H9 (cell line): Measurements from ENCODE around the gene ZNF451. TPM values are rescaled to one million over a fixed set of nuclear protein-coding genes. Genes with fewer than 3 reads are reported as not detected.

Experiments used
- DNase-seq: peaks from one replicate; pipeline ENCODE4 v3.0.0-alpha.2; 2017
- H2AFZ ChIP-seq: one replicate; pipeline ENCODE4 v1.6.1; 2013; ENCODE audit warnings: mild to moderate bottlenecking, low read length, control low read depth, moderate library complexity
- H2AK5ac ChIP-seq: 2 replicates; pipeline ENCODE4 v1.6.1; 2013; ENCODE audit warnings: low read length, control low read depth, mixed read lengths; ENCODE audit not compliant: insufficient read length
- H2BK120ac ChIP-seq: one replicate; pipeline ENCODE4 v1.6.1; 2013; ENCODE audit warnings: low read depth, mild to moderate bottlenecking, low read length, control low read depth, inconsistent platforms; ENCODE audit not compliant: poor library complexity, severe bottlenecking
- H2BK12ac ChIP-seq: 2 replicates; pipeline ENCODE4 v1.6.1; 2013; ENCODE audit warnings: low read length, control low read depth, mixed read lengths, low read depth; ENCODE audit not compliant: insufficient read length
- H2BK15ac ChIP-seq: 2 replicates; pipeline ENCODE4 v1.6.1; 2013; ENCODE audit warnings: low read depth, low read length, control low read depth
- H2BK20ac ChIP-seq: one replicate; pipeline ENCODE4 v1.6.1; 2013; ENCODE audit warnings: low read depth, mild to moderate bottlenecking, low read length, control low read depth, inconsistent platforms; ENCODE audit not compliant: poor library complexity, severe bottlenecking
- H2BK5ac ChIP-seq: 2 replicates; pipeline ENCODE4 v1.6.1; 2013; ENCODE audit warnings: low read length, control low read depth, mixed read lengths; ENCODE audit not compliant: insufficient read length
- H3K14ac ChIP-seq: 2 replicates; pipeline ENCODE4 v1.6.1; 2013; ENCODE audit warnings: low read length, control low read depth; ENCODE audit not compliant: insufficient read depth
- H3K18ac ChIP-seq: 2 replicates; pipeline ENCODE4 v1.6.1; 2013; ENCODE audit warnings: low read depth, mild to moderate bottlenecking, mixed read lengths, low read length, control low read depth; ENCODE audit not compliant: insufficient read length
- H3K23ac ChIP-seq: 2 replicates; pipeline ENCODE4 v1.6.1; 2013; ENCODE audit warnings: low read length, control low read depth, mixed read lengths, low read depth; ENCODE audit not compliant: insufficient read length
- H3K23me2 ChIP-seq: 2 replicates; pipeline ENCODE4 v1.6.1; 2013; ENCODE audit warnings: low read depth, mild to moderate bottlenecking, mixed read lengths, low read length, control low read depth; ENCODE audit not compliant: insufficient read length, poor library complexity, severe bottlenecking
- H3K27ac ChIP-seq: 2 replicates; pipeline ENCODE4 v1.5.1; 2013; ENCODE audit warnings: low read length, control low read depth, mixed read lengths, low read depth; ENCODE audit not compliant: insufficient read length
- H3K27me3 ChIP-seq: 2 replicates; pipeline ENCODE4 v1.6.1; 2013; ENCODE audit warnings: low read length, control low read depth, inconsistent platforms; ENCODE audit not compliant: insufficient read depth
- H3K4ac ChIP-seq: 2 replicates; pipeline ENCODE4 v1.6.1; 2013; ENCODE audit warnings: low read depth, mild to moderate bottlenecking, control low read depth, inconsistent platforms, low read length, moderate library complexity
- H3K4me1 ChIP-seq: 2 replicates; pipeline ENCODE4 v1.6.1; 2013; ENCODE audit warnings: low read length, control low read depth, inconsistent platforms; ENCODE audit not compliant: insufficient read depth
- H3K4me2 ChIP-seq: 2 replicates; pipeline ENCODE4 v1.6.1; 2013; ENCODE audit warnings: low read length, control low read depth, mixed read lengths; ENCODE audit not compliant: insufficient read length, insufficient read depth
- H3K56ac ChIP-seq: 2 replicates; pipeline ENCODE4 v1.6.1; 2013; ENCODE audit warnings: low read depth, mild to moderate bottlenecking, mixed read lengths, low read length, control low read depth; ENCODE audit not compliant: insufficient read length
- H3K79me1 ChIP-seq: 2 replicates; pipeline ENCODE4 v1.6.1; 2013; ENCODE audit warnings: low read depth, mild to moderate bottlenecking, moderate library complexity, low read length, control low read depth, inconsistent platforms; ENCODE audit not compliant: insufficient read depth, poor library complexity, severe bottlenecking
- H3K79me2 ChIP-seq: 2 replicates; pipeline ENCODE4 v1.6.1; 2013; ENCODE audit warnings: low read length, control low read depth, inconsistent platforms; ENCODE audit not compliant: insufficient read depth
- H3K9ac ChIP-seq: 2 replicates; pipeline ENCODE4 v1.6.1; 2013; ENCODE audit warnings: low read length, control low read depth, mixed read lengths; ENCODE audit not compliant: insufficient read length; ENCODE audit errors: extremely low read depth
- H3K9me3 ChIP-seq: one replicate; pipeline ENCODE4 v1.6.1; 2013; ENCODE audit warnings: low read depth, low read length, inconsistent platforms; ENCODE audit not compliant: control insufficient read depth
- H3T11ph ChIP-seq: one replicate; pipeline ENCODE4 v1.6.1; 2013; ENCODE audit warnings: mild to moderate bottlenecking, low read length, control low read depth, inconsistent platforms
- H4K20me1 ChIP-seq: one replicate; pipeline ENCODE4 v1.6.1; 2013; ENCODE audit not compliant: control insufficient read depth, insufficient read length, insufficient read depth
- H4K5ac ChIP-seq: 2 replicates; pipeline ENCODE4 v1.6.1; 2013; ENCODE audit warnings: low read depth, mild to moderate bottlenecking, mixed read lengths, low read length, control low read depth; ENCODE audit not compliant: insufficient read length
- H4K8ac ChIP-seq: replicated peaks from 2 replicates; pipeline ENCODE4 v1.6.1; 2013; ENCODE audit warnings: low read length, control low read depth, mixed read lengths, low read depth; ENCODE audit not compliant: insufficient read length
- H4K91ac ChIP-seq: 2 replicates; pipeline ENCODE4 v1.6.1; 2013; ENCODE audit warnings: low read depth, mild to moderate bottlenecking, moderate library complexity, mixed read lengths, low read length, control low read depth; ENCODE audit not compliant: insufficient read length
- H3K27ac Mint-ChIP-seq, 3 experiments: 2 replicates in 2 of 3; 3 replicates in 1 of 3; pipeline ENCODE4 v1.8.0; 2020 to 2021; ENCODE audit warnings: mixed read lengths in 3 of 3, mild to moderate bottlenecking in 1 of 3, moderate library complexity in 1 of 3
- H3K27me3 Mint-ChIP-seq: 2 replicates; pipeline ENCODE4 v1.8.0; 2021; ENCODE audit warnings: low read depth, mild to moderate bottlenecking, moderate library complexity, mixed read lengths
- H3K36me3 Mint-ChIP-seq, 3 experiments: 2 replicates in 2 of 3; 3 replicates in 1 of 3; pipeline ENCODE4 v1.8.0; 2020 to 2021; ENCODE audit warnings: low read depth in 3 of 3, mixed read lengths in 3 of 3; ENCODE audit not compliant: insufficient read depth in 1 of 3
- H3K4me1 Mint-ChIP-seq, 2 experiments: 2 replicates each; pipeline ENCODE4 v1.8.0; 2020; ENCODE audit warnings: mixed read lengths in 2 of 2
- H3K4me3 Mint-ChIP-seq, 2 experiments: 2 replicates in 1 of 2; 3 replicates in 1 of 2; pipeline ENCODE4 v1.8.0; 2020 to 2021; ENCODE audit warnings: mild to moderate bottlenecking in 2 of 2, mixed read lengths in 2 of 2, moderate library complexity in 1 of 2
- H3K9me3 Mint-ChIP-seq, 2 experiments: 2 replicates in 1 of 2; 3 replicates in 1 of 2; pipeline ENCODE4 v1.8.0; 2020; ENCODE audit warnings: mild to moderate bottlenecking in 2 of 2, mixed read lengths in 2 of 2, moderate library complexity in 1 of 2
- WGBS: extraction: QIAGEN DNeasy Blood & Tissue Kit; methylation state at CpG from one replicate; pipeline ENCODE4 v1.1.7; 2013; ENCODE audit warnings: missing lambda C conversion rate, low lambda C conversion rate, mixed read lengths; ENCODE audit not compliant: insufficient read length; ENCODE audit errors: extremely low coverage; 5-methylcytosine and 5-hydroxymethylcytosine counted together
- total RNA-seq: library from RNA; stranded (reverse); gene quantifications from 2 replicates; pipeline ENCODE4 v1.2.1, GENCODE V29; 2021
- TF ChIP-seq, protein P1 (sequence below): fragments of 200-600 bp; sonication (generic); conservative IDR thresholded peaks from 3 replicates; pipeline ENCODE4 v1.8.0; 2021; ENCODE audit warnings: antibody characterized with exemption, mild to moderate bottlenecking

ZNF451 gene
- total RNA-seq, 1 experiment from 2014 or later: 71.2 TPM

- no peak overlapping the region for H2AK5ac ChIP-seq
- H2BK12ac ChIP-seq: no peak overlapping the region
- H3K23ac ChIP-seq: no peak overlapping the region
- Mint-ChIP-seq H3K27me3 (peaks cover 2% of the 10 kb centered on the region; the same call in 1 of the 2 replicates), H3K4me3 (no peak overlapping the region), H3K27ac (no peak overlapping the region), H3K9me3 (0 out of 5 replicates have a peak, but pooled peaks cover 0 to 3% of the 10 kb centered on the region in 2 experiments), H3K36me3 (peaks cover 8 to 15% (median 12%) of the 10 kb centered on the region in 3 experiments; a peak in 6 of 7 replicates), H3K4me1 (peaks cover 22 to 28% of the 10 kb centered on the region in 2 experiments)
- no peak overlapping the region for H2BK15ac ChIP-seq
- H3K4me1 ChIP-seq: peaks cover 9% of the 10 kb centered on the region; the same call in 1 of the 2 replicates
- TF ChIP-seq, protein P1, sequence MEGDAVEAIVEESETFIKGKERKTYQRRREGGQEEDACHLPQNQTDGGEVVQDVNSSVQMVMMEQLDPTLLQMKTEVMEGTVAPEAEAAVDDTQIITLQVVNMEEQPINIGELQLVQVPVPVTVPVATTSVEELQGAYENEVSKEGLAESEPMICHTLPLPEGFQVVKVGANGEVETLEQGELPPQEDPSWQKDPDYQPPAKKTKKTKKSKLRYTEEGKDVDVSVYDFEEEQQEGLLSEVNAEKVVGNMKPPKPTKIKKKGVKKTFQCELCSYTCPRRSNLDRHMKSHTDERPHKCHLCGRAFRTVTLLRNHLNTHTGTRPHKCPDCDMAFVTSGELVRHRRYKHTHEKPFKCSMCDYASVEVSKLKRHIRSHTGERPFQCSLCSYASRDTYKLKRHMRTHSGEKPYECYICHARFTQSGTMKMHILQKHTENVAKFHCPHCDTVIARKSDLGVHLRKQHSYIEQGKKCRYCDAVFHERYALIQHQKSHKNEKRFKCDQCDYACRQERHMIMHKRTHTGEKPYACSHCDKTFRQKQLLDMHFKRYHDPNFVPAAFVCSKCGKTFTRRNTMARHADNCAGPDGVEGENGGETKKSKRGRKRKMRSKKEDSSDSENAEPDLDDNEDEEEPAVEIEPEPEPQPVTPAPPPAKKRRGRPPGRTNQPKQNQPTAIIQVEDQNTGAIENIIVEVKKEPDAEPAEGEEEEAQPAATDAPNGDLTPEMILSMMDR: no peak
- no peak overlapping the region for H2AFZ ChIP-seq
- H3K23me2 ChIP-seq: no peaks in the 10 kb centered on the region
- no peak overlapping the region for H3K27ac ChIP-seq
- no peaks in the 10 kb centered on the region for H3K79me1 ChIP-seq
- no peak overlapping the region for H3K14ac ChIP-seq
- no peaks in the 10 kb centered on the region for H4K20me1 ChIP-seq
- no peak overlapping the region for H3T11ph ChIP-seq
- H3K18ac ChIP-seq: no peak overlapping the region
- H3K9ac ChIP-seq: no peak overlapping the region
- H4K5ac ChIP-seq: no peak overlapping the region
- no peak overlapping the region for H2BK5ac ChIP-seq
- no peak overlapping the region for H3K56ac ChIP-seq
- no peak overlapping the region for H2BK20ac ChIP-seq
- H3K79me2 ChIP-seq: no peaks in the 10 kb centered on the region
- no CpG with 5 or more reads among the region's 1 CpG for WGBS
- H3K4me2 ChIP-seq: no peak overlapping the region
- H3K27me3 ChIP-seq: no peaks in the 10 kb centered on the region
- no peak overlapping the region for H3K4ac ChIP-seq
- H3K9me3 ChIP-seq: no peaks in the 10 kb centered on the region
- no peak overlapping the region for H4K8ac ChIP-seq
- no peak overlapping the region for H4K91ac ChIP-seq
- no peak overlapping the region for H2BK120ac ChIP-seq
- DNase-seq: no peak
Observed at GRCh38 chr6:57068061-57068460, 21.9 kb upstream of the ZNF451 start.
